GM18870 (cell line): Measurements from ENCODE around the gene PCBP4.
"Not testable (repeated sequence)": the region's sequence is repeated elsewhere in the genome, so short reads cannot be mapped to it uniquely, and the experiment has no call there.

Source experiments
- ATAC-seq: cut with Tn5 transposase; IDR thresholded peaks from one replicate; pipeline ENCODE4 v1.9.1; 2021; ENCODE audit warnings: moderate library complexity; ENCODE audit not compliant: unreplicated experiment

The PCBP4 gene

GRCh38 chr3:51994530-51994929 is 27.3 kb upstream of the PCBP4 start:
- ATAC-seq: no peak

GRCh38 chr3:51993657-51994056 is 26.4 kb upstream of the PCBP4 start:
- not testable (repeated sequence) for ATAC-seq

- ATAC-seq: no peak
Observed at GRCh38 chr3:51992017-51992682, 24.9 kb upstream of the PCBP4 start.

DNA sequence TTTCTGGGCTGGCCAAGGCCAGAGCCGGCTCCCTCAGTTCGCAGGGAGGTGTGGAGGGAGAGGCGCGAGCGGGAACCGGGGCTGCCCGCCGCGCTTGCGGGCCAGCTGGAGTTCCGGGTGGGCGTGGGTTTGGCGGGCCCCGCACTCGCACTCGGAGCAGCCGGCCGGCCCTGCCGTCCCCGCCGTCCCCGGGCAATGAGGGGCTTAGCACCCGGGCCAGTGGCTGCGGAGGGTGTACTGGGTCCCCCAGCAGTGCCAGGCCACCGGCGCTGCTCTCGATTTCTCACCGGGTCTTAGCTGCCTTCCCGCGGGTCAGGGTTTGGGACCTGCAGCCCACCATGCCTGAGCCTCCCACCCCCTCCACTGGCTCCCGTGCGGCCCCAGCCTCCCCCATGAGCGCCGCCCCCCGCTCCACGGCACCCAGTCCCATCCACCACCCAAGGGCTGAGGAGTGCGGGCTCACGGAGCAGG is 23.3 kb upstream of the PCBP4 start:
- ATAC-seq: not testable (repeated sequence)

DNA sequence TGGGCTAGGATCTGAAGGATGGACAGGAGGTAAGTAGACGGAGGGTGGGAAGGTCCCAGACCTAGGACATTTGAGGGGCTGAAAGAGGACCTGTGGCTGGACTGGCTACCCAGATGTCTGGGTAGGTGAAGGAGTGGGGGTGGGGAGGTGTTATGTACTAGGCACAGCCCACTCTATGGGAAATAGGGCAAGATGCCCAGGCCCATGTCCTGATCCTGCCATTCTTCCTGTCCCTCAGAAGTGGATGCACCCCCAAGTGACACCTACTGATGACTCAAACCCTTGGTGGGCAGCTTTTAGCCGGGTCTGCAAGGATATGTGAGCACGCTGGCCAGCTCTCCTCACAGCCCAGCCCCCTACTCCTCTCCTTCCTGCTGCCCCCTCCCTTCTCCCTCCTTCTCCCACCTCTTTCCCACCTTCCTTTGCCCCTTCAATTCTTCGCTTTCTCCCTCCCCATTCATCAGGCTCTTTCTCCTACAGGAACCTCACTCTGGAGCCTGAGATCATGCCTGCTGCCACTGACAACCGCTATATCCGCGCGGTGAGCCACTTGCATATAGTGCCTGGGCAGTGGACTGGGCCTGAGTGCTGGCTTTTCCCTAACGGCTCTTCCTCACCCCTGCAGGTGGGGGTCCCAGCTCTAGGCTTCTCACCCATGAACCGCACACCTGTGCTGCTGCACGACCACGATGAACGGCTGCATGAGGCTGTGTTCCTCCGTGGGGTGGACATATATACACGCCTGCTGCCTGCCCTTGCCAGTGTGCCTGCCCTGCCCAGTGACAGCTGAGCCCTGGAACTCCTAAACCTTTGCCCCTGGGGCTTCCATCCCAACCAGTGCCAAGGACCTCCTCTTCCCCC is 21.3 kb upstream of the PCBP4 start:
- ATAC-seq: no peak

DNA sequence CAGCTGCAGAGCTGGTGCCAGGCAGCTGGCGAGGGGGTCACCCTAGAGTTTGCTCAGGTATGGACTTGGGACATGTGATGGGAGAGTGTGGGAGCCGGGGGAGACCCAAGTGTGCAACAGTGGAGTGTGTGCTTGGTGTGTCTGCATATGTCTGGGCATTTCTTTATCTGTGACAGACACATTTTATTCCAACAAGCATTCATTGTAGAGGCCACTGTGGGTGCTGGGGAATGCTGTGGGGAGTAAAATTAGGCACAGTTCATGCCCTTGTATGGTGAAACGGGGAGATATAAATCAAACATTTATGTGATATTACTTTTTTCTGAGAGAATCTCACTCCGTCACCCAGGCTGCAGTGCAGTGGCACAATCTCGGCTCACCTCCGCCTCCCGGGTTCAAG is 20.3 kb upstream of the PCBP4 start:
- ATAC-seq: no peak

DNA sequence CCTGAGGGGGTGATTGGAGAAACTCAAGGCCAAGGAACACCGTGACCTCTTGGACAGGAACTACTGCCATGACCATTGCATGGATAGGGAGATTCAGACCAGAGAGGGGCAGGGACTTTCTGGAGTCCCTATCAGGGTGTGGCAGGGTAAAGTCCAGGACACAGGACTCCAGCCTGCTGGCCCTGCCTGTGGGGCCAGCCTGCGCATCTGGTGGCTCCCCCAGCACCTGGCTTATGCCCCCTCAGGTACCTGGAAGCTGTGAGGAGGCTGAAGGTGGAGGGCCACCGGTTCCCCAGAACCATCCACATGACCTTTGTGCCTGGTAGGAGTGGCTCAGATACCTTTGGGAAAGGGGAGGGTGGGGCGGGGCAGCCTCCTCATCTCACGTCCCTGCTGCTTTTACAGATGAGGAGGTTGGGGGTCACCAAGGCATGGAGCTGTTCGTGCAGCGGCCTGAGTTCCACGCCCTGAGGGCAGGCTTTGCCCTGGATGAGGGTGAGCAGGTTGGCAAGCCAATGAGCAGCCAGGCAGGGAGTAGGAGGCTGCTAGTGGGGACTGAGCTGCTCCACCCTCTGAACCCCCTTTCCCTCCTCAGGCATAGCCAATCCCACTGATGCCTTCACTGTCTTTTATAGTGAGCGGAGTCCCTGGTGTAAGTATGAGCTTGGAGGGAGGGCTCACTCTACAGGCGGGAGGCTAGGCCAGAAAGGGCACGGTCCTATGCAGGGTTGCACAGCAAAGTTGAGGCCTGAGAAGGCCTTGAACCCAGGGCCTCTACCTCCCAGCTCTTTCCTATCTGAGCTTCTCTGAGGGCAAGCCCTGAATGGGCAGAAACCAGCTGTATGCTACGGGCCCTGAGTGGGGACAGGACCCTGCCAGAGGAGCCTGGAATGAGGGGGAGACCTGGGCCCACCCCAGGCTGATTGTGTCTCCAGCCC is 19.0 kb upstream of the PCBP4 start:
- no peak for ATAC-seq

DNA sequence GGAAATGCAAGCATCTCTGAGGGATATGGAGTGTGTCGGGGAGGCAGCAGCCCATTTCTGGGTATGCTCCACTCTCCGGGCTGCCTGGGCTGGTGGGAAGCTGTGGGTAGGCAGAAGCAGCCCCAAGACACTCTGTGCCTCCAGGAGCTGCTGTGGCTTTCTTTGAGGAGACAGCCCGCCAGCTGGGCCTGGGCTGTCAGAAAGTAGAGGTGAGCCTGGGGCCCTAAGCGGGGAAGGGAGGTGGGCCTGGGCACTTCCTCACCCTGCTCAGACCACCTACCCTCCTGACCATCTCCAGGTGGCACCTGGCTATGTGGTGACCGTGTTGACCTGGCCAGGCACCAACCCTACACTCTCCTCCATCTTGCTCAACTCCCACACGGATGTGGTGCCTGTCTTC is 17.8 kb upstream of the PCBP4 start:
- ATAC-seq: no peak

DNA sequence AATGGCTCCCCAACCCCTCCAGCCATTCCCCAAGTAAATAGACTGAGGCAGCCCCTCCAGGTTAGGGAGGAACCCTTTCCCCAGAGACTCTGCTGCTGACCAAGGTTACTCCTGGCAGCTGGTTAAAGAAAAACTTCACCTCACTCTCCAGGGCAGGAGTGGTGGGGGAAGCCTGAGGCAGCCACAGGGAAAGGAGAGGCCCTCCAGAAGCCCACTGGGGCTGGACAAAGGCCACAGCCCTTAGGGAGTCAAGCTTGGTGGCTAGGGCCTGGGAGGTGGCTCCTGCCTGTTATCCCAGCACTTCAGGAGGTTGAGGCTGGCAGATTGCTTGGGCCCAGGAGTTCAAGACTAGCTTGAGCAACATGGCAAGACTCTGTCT is 17.0 kb upstream of the PCBP4 start:
- no peak for ATAC-seq

- ATAC-seq: no peak
Observed at GRCh38 chr3:51983578-51984268, 16.5 kb upstream of the PCBP4 start.

- ATAC-seq: peak; percentile 49
Observed at GRCh38 chr3:51982838-51983577, 15.8 kb upstream of the PCBP4 start, which contains the start of gene ACY1. ACY1 (plus strand) TSS chr3:51983535; CDS start chr3:51984065, 530 bp downstream.

- ATAC-seq: peak; percentile 23
Observed at GRCh38 chr3:51982352-51982837, 15.1 kb upstream of the PCBP4 start.

DNA sequence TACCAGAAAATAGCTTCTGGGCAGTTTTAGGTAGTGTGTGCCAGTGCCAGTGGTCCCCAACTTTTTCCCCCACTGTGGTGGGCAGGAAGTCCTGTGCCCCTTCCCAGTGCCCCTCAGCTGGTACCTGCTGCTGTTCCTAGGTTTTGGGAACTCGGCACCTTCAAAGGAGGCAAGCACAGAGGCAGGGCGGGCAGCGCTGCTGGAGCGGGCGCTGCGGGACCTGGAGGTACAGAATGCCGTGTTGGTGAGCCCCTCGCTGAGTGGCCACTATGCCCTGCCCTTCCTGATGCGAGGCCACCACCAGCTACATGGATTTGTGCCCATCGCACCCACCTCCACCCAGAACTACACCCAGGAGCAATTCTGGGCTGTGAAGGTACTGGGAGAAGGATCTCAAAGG is 13.0 kb upstream of the PCBP4 start:
- ATAC-seq: no peak

GRCh38 chr3:51978143-51978502 is 10.9 kb upstream of the PCBP4 start:
- no peak for ATAC-seq

GRCh38 chr3:51977446-51978142 is 10.3 kb upstream of the PCBP4 start:
- ATAC-seq: no peak

DNA sequence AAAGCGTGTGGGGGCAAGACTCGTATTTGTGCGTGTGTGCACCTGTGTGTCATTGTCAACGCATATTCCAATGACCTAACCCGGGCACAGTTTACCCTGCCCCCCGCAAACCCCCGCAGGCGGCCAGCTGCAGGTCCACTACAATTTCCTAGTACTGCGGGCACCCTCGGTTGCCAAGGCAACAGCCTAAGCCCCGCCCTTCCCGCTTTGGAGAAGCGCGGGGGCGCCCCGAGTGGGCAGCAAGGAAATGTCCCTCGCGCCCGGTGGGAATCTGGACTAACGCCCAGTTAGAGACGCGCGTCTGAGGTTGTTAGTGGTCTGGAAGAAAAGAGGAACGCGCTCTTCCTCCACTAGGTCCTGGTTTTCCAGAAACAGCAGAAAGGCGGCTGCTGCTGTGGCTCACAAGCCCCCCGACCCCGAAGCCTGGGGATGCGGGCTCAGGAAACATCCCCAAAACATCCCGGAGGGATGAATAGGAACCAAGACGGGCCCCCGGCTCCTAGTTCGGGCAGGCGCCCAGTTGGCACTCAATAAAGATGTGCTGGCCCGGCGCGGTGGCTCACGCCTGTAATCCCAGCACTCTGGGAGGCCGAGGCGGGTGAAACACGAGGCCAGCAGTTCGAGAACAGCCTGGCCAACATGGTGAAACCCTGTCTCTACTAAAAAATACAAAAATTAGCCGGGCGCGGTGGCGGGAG is 8.7 kb upstream of the PCBP4 start:
- no peak for ATAC-seq

- no peak for ATAC-seq
Observed at GRCh38 chr3:51974963-51975851, 8.0 kb upstream of the PCBP4 start, which contains the start of gene ABHD14A. ABHD14A (plus strand) TSS chr3:51975064; CDS start chr3:51975136, 72 bp downstream.
